Mesendoderm (in vitro differentiated cells): ENCODE results near the gene OBSL1.

Source experiments
- DNase-seq: peaks from one replicate; pipeline ENCODE4 v3.0.0; 2013
- H2AK5ac ChIP-seq: 2 replicates; pipeline ENCODE4 v1.6.1; 2013; ENCODE audit warnings: low read length, inconsistent platforms
- H2BK120ac ChIP-seq: 2 replicates; pipeline ENCODE4 v1.6.1; 2013; ENCODE audit warnings: low read depth, mild to moderate bottlenecking, low read length, moderate library complexity, mixed read lengths
- H2BK15ac ChIP-seq: replicated peaks from 2 replicates; pipeline ENCODE4 v1.6.1; 2013; ENCODE audit warnings: low read depth, mild to moderate bottlenecking, moderate library complexity
- H2BK5ac ChIP-seq: 2 replicates; pipeline ENCODE4 v1.6.1; 2013; ENCODE audit warnings: low read length, inconsistent platforms
- H3K18ac ChIP-seq: 2 replicates; pipeline ENCODE4 v1.6.1; 2013; ENCODE audit warnings: mild to moderate bottlenecking, low read length, mixed read lengths
- H3K23ac ChIP-seq: one replicate; pipeline ENCODE4 v1.6.1; 2013; ENCODE audit warnings: low read length
- H3K27ac ChIP-seq: 2 replicates; pipeline ENCODE4 v1.5.1; 2013; ENCODE audit warnings: low read depth, mild to moderate bottlenecking, inconsistent platforms, low read length, moderate library complexity
- H3K27me3 ChIP-seq: 2 replicates; pipeline ENCODE4 v1.6.1; 2013; ENCODE audit warnings: low read length, control low read depth, mild to moderate bottlenecking, inconsistent platforms; ENCODE audit not compliant: insufficient read depth, poor library complexity
- H3K36me3 ChIP-seq: 2 replicates; pipeline ENCODE4 v1.6.1; 2013; ENCODE audit warnings: low read length, inconsistent platforms; ENCODE audit not compliant: control insufficient read depth, insufficient read depth
- H3K4ac ChIP-seq: one replicate; pipeline ENCODE4 v1.6.1; 2013; ENCODE audit warnings: low read depth, mild to moderate bottlenecking, low read length, moderate library complexity
- H3K4me1 ChIP-seq: 2 replicates; pipeline ENCODE4 v1.6.1; 2013; ENCODE audit warnings: low read depth, low read length, inconsistent platforms; ENCODE audit not compliant: control insufficient read depth
- H3K4me2 ChIP-seq: 2 replicates; pipeline ENCODE4 v1.6.1; 2013; ENCODE audit warnings: low read length
- H3K4me3 ChIP-seq: 2 replicates; pipeline ENCODE4 v1.5.1; 2013; ENCODE audit warnings: mild to moderate bottlenecking, low read length
- H3K56ac ChIP-seq: one replicate; pipeline ENCODE4 v1.6.1; 2013; ENCODE audit warnings: low read length
- H3K79me1 ChIP-seq: 2 replicates; pipeline ENCODE4 v1.6.1; 2013; ENCODE audit warnings: low read length, inconsistent platforms
- H3K79me2 ChIP-seq: 2 replicates; pipeline ENCODE4 v1.6.1; 2013; ENCODE audit warnings: mild to moderate bottlenecking, low read length; ENCODE audit not compliant: control insufficient read depth, insufficient read depth
- H3K9ac ChIP-seq: 2 replicates; pipeline ENCODE4 v1.6.1; 2013; ENCODE audit warnings: low read length, inconsistent platforms
- H4K5ac ChIP-seq: one replicate; pipeline ENCODE4 v1.6.1; 2013; ENCODE audit warnings: low read length
- H4K8ac ChIP-seq: one replicate; pipeline ENCODE4 v1.6.1; 2013; ENCODE audit warnings: low read depth, mild to moderate bottlenecking, control low read depth, low read length, moderate library complexity
- WGBS: extraction: QIAGEN DNeasy Blood & Tissue Kit; methylation state at CpG from one replicate; pipeline ENCODE4 v1.1.7; 2013; ENCODE audit warnings: low lambda C conversion rate, missing lambda C conversion rate; ENCODE audit not compliant: insufficient coverage; ENCODE audit errors: extremely low coverage; 5-methylcytosine and 5-hydroxymethylcytosine counted together

OBSL1 gene

DNA sequence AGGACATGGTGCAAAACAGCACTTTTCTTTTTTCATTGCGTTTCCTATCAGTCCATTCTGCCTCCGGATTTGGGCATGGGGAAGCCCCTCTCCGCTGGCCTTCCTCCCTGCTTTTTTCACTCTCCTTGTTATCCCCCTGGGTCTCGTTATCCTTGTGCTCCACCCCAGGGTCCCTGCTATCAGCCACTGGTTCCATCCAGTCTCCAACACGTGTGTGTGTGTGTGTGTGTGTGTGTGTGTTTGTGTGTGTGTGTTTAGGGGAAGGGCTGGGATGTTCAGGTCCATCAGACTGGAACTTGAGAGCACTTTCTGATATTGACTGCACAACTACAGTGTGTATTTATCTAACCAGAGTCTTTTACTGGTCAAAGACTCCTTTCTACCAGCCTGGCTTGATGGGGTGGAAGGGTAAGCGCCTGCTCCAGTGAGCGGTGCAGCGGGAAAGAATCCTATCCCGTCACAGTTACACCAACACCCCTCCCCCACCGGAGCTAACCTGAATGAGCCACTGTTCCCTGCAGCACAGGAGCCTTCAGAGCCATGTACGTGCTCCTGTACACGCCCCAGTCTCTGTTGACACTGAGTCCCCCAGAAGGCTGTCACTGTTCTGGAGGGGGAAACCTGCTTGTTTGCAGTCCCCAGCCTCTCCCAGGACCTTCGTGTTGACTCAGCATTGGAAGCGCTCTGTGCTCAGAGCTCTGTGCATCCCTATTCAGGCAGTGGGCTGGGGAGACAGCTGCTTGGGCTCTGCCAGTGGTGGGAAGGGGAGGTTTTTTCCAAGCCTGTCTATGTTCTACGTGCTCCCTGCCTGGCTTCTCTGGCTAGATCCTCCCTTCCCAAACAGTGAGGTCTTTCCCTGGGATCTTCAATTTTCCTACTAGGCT is 5.4 kb upstream of the OBSL1 start:
- Histone ChIP-seq H3K79me2 (no peaks in the 10 kb centered on the region), H3K27ac (no peak overlapping the region)

DNA sequence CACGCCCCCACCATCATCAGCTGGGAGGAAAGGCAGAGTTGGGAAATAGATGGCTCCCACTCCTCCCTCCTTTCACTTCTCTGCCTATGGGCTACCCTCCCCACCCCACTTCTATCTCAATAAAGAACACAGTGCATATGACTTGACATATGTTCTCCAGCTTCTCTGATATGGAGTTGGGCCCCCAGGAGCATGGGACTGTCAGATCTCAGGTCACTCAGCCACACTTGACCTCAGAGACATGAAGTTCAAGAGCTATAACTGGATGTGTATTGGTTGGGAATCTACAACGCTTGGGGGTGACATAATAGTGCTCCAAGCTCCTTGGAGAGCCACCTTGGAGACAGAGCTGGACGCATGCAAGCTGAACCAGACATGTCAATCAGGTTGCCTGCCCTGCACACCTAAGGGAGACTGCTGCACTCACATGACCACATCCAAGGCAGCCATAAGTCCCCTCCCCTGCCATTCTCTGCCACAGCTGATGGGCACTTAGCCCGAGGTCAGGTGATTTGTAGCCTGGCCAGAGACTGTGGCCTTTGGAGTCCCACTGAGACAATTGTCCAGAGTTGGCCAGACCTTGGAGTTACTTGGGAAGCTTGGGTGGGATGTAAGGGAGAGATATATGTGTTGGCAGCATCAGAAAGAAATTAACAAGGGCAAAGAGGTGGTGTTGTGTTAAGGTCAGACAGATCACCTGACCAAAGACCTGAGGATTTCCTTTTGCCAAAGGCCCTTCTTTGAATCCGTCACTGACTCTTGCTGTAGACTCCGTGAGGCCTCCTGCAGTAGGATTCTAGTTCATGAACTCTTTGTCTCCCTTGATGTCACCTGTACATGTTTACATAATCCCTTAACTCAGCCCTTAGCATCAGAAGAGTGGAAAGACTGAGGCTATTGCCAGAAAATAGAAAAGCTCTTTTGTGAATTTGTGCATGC is 4.5 kb upstream of the OBSL1 start:
- Histone ChIP-seq H3K36me3 (no peaks in the 10 kb centered on the region), H2BK15ac (no peak overlapping the region), H3K23ac (no peak overlapping the region), H3K27ac (no peak overlapping the region), H3K27me3 (no peaks in the 10 kb centered on the region), H3K18ac (no peak overlapping the region), H3K56ac (no peak overlapping the region), H3K4me2 (no peak overlapping the region), H3K79me2 (no peaks in the 10 kb centered on the region), H3K79me1 (no peaks in the 10 kb centered on the region), H2BK120ac (no peak overlapping the region), H2AK5ac (peak overlapping the region; percentile 41), H2BK5ac (no peak overlapping the region), H3K4me3 (no peak overlapping the region), H4K8ac (no peak overlapping the region), H4K5ac (no peak overlapping the region), H3K4ac (no peak overlapping the region), H3K4me1 (peaks cover 3% of the 10 kb centered on the region), H3K9ac (no peak overlapping the region)
- DNase-seq, result no peak
- WGBS, result no CpG with 5 or more reads among the region's 6 CpGs

More for the DNA sequence above, 5.4 kb upstream of the OBSL1 start:
- H3K4me3 ChIP-seq, result no peak overlapping the region
- no peak overlapping the region for H3K4ac ChIP-seq
- H3K18ac ChIP-seq, result peak overlapping the region; percentile 43
- H3K79me1 ChIP-seq, result no peaks in the 10 kb centered on the region
- H2BK5ac ChIP-seq, result no peak overlapping the region
- no peaks in the 10 kb centered on the region for H3K36me3 ChIP-seq
- H3K4me2 ChIP-seq, result peak overlapping the region; percentile 0
- H3K4me1 ChIP-seq, result peaks cover 3% of the 10 kb centered on the region
- no peaks in the 10 kb centered on the region for H3K27me3 ChIP-seq
- peak overlapping the region; percentile 12 for H3K9ac ChIP-seq
- no peak overlapping the region for H2BK15ac ChIP-seq
- H4K8ac ChIP-seq, result no peak overlapping the region
- no peak overlapping the region for H2BK120ac ChIP-seq
- no peak overlapping the region for H2AK5ac ChIP-seq
- no peak overlapping the region for H4K5ac ChIP-seq
- peak; percentile 77 for DNase-seq
- no CpG with 5 or more reads among the region's 15 CpGs for WGBS
- no peak overlapping the region for H3K23ac ChIP-seq
- H3K56ac ChIP-seq, result peak overlapping the region; percentile 39

DNA sequence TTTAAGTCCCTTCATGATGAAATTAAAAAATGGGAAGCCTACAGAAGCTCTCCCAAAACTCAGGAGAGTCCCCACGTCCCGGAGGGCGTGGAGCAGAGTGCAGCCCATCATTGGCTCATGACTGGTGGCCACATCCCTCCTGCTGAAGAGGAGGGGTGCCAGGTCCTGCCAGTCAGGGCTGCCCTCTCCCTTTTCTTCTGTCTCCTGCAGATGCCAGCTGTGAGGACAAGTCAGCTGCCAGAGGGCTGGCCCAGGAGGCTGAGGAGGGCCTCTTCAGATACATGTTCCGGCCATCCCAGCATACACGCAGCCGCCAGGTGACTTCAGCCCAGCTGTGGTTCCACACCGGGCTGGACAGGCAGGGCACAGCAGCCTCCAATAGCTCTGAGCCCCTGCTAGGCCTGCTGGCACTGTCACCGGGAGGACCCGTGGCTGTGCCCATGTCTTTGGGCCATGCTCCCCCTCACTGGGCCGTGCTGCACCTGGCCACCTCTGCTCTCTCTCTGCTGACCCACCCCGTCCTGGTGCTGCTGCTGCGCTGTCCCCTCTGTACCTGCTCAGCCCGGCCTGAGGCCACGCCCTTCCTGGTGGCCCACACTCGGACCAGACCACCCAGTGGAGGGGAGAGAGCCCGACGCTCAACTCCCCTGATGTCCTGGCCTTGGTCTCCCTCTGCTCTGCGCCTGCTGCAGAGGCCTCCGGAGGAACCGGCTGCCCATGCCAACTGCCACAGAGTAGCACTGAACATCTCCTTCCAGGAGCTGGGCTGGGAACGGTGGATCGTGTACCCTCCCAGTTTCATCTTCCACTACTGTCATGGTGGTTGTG is 3.4 kb upstream of the OBSL1 start:
- Histone ChIP-seq H3K18ac (no peak overlapping the region), H4K5ac (no peak overlapping the region), H2BK5ac (no peak overlapping the region), H3K23ac (no peak overlapping the region), H3K27me3 (no peaks in the 10 kb centered on the region), H3K27ac (no peak overlapping the region), H3K79me2 (peaks cover 6% of the 10 kb centered on the region), H3K9ac (no peak overlapping the region), H3K56ac (no peak overlapping the region), H2BK15ac (no peak overlapping the region), H3K4ac (no peak overlapping the region), H4K8ac (no peak overlapping the region), H2BK120ac (no peak overlapping the region), H3K4me3 (no peak overlapping the region), H3K4me2 (no peak overlapping the region), H3K79me1 (no peaks in the 10 kb centered on the region), H3K36me3 (no peaks in the 10 kb centered on the region), H3K4me1 (peaks cover 3% of the 10 kb centered on the region), H2AK5ac (no peak overlapping the region)
- DNase-seq, result no peak
- no CpG with 5 or more reads among the region's 22 CpGs for WGBS

DNA sequence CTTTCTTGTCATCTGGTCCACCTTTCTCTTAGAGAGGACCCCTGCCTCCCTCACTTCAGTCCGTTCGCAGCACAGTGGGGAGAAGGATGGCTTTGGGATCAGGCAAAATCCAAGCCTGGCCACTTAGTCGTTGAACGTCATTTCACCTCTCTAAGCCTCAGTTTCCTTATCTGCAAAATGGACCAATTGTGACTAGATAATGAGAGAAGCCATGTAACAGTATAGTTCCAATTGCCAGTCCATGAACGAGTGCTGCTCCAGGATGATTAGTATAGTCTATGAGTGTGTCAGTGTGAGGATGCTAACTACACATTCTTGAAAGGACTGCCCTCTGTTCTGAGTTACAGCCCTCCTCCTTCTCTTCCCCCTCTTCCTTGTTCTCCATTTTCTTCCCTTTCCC is 1.8 kb upstream of the OBSL1 start:
- Histone ChIP-seq H3K56ac (no peak overlapping the region), H3K4me2 (no peak overlapping the region), H3K18ac (no peak overlapping the region), H2BK5ac (no peak overlapping the region), H3K23ac (no peak overlapping the region), H3K36me3 (no peaks in the 10 kb centered on the region), H3K27ac (no peak overlapping the region), H3K4me3 (no peak overlapping the region), H2BK120ac (no peak overlapping the region), H2AK5ac (no peak overlapping the region), H3K79me1 (no peaks in the 10 kb centered on the region), H2BK15ac (no peak overlapping the region), H3K4ac (no peak overlapping the region), H4K8ac (no peak overlapping the region), H4K5ac (no peak overlapping the region), H3K4me1 (peaks cover 3% of the 10 kb centered on the region), H3K27me3 (no peaks in the 10 kb centered on the region), H3K79me2 (peaks cover 6% of the 10 kb centered on the region), H3K9ac (no peak overlapping the region)
- DNase-seq, result no peak
- no CpG with 5 or more reads among the region's 5 CpGs for WGBS

DNA sequence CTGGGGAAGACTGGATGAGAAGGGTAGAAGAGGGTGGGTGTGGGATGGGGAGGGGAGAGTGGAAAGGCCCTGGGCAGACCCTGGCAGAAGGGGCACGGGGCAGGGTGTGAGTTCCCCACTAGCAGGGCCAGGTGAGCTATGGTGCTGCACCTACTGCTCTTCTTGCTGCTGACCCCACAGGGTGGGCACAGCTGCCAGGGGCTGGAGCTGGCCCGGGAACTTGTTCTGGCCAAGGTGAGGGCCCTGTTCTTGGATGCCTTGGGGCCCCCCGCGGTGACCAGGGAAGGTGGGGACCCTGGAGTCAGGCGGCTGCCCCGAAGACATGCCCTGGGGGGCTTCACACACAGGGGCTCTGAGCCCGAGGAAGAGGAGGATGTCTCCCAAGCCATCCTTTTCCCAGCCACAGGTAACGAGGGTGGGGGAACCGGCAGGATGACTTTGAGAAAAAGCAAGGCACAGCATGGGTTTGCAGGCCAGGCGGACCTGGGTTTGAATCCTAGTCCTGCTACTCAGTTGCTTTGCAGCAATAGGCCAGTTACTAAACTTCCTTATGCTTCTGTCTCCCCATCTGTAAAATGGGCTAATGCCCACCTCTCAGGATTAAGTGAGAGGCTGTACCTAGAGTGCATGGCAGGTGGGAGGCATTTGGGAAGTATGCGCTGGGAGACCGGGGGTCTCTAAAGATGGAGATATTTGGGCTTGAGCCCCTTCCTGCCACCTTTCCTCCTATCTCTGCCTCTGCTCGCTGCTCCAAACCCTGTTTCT is 1.1 kb upstream of the OBSL1 start, which contains the start of gene INHA:
Gene INHA (plus strand): TSS at position 74 of the 765 bp plus-strand sequence. CDS start 65 bp downstream, at position 139.
- DNase-seq, result no peak
- H4K5ac ChIP-seq, result no peak within 1 kb of the TSS
- H3K4me2 ChIP-seq, result peak within 1 kb of the TSS; percentile 14
- H3K56ac ChIP-seq, result peak within 1 kb of the TSS; percentile 99
- no peak within 1 kb of the TSS for H2AK5ac ChIP-seq
- H3K4ac ChIP-seq, result peak within 1 kb of the TSS; percentile 92
- H3K36me3 ChIP-seq, result no peaks in the 10 kb centered on the region
- peak within 1 kb of the TSS; percentile 18 for H2BK5ac ChIP-seq
- H2BK120ac ChIP-seq, result peak within 1 kb of the TSS; percentile 56
- H4K8ac ChIP-seq, result no peak within 1 kb of the TSS
- H3K18ac ChIP-seq, result peak within 1 kb of the TSS; percentile 92
- H3K23ac ChIP-seq, result no peak within 1 kb of the TSS
- no peaks in the 10 kb centered on the region for H3K79me1 ChIP-seq
- no peaks in the 10 kb centered on the region for H3K27me3 ChIP-seq
- H3K4me3 ChIP-seq, result no peak within 1 kb of the TSS
- peaks cover 3% of the 10 kb centered on the region for H3K4me1 ChIP-seq
- H3K27ac ChIP-seq, result peak within 1 kb of the TSS; percentile 96
- no CpG with 5 or more reads among the region's 13 CpGs for WGBS
- peaks cover 6% of the 10 kb centered on the region for H3K79me2 ChIP-seq
- no peak within 1 kb of the TSS for H2BK15ac ChIP-seq
- H3K9ac ChIP-seq, result peak within 1 kb of the TSS; percentile 70
